HG03558 (cell line): ENCODE results near the gene MYO7B.

Source experiments
- ATAC-seq: cut with Tn5 transposase; IDR thresholded peaks from one replicate; pipeline ENCODE4 v1.9.1; 2021; ENCODE audit warnings: moderate number of reproducible peaks; ENCODE audit not compliant: unreplicated experiment; ENCODE audit errors: extremely low read depth

The MYO7B gene

GRCh38 chr2:127584047-127584446 is 48.6 kb downstream of the MYO7B start:
- ATAC-seq = no peak

- no peak for ATAC-seq
Observed at GRCh38 chr2:127584516-127585033, 49.1 kb downstream of the MYO7B start.

GRCh38 chr2:127585270-127585807 is 49.9 kb downstream of the MYO7B start:
- no peak for ATAC-seq

- no peak for ATAC-seq
Observed at GRCh38 chr2:127586136-127586535, 50.7 kb downstream of the MYO7B start.

- no peak for ATAC-seq
Observed at GRCh38 chr2:127586746-127587295, 51.3 kb downstream of the MYO7B start.

GRCh38 chr2:127588241-127588640 is 52.8 kb downstream of the MYO7B start:
- ATAC-seq = no peak

GRCh38 chr2:127589358-127589757 is 53.9 kb downstream of the MYO7B start:
- no peak for ATAC-seq

GRCh38 chr2:127589841-127590240 is 54.4 kb downstream of the MYO7B start:
- no peak for ATAC-seq

- ATAC-seq = no peak
Observed at GRCh38 chr2:127590386-127591190, 55.1 kb downstream of the MYO7B start.

- no peak for ATAC-seq
Observed at GRCh38 chr2:127591221-127591923, 55.9 kb downstream of the MYO7B start.

GRCh38 chr2:127592761-127593227 is 57.3 kb downstream of the MYO7B start:
- no peak for ATAC-seq

- no peak for ATAC-seq
Observed at GRCh38 chr2:127593228-127594115, 58.0 kb downstream of the MYO7B start.

- ATAC-seq = no peak
Observed at GRCh38 chr2:127594116-127594591, 58.7 kb downstream of the MYO7B start.

GRCh38 chr2:127596311-127597045 is 61.0 kb downstream of the MYO7B start:
- no peak for ATAC-seq

GRCh38 chr2:127597046-127597983 is 61.8 kb downstream of the MYO7B start:
- no peak for ATAC-seq

GRCh38 chr2:127597984-127598380 is 62.5 kb downstream of the MYO7B start:
- no peak for ATAC-seq

GRCh38 chr2:127598711-127599110 is 63.2 kb downstream of the MYO7B start:
- ATAC-seq = no peak

GRCh38 chr2:127599211-127599610 is 63.7 kb downstream of the MYO7B start:
- ATAC-seq = no peak
